NCI-H1105 (cell line): ENCODE results near the gene DIP2B.
"Not testable (repeated sequence)": the region's sequence is repeated elsewhere in the genome, so short reads cannot be mapped to it uniquely, and the experiment has no call there.

ENCODE experiments used
- DNase-seq: peaks from one replicate; lab custom pipeline; 2025; lab: John Stamatoyannopoulos, UW

The DIP2B gene

GRCh38 chr12:50550530-50551223 is 45.9 kb downstream of the DIP2B start:
- no peak for DNase-seq

- DNase-seq, result no peak
Observed at GRCh38 chr12:50551866-50552265, 47.1 kb downstream of the DIP2B start.

GRCh38 chr12:50554651-50555050 is 49.9 kb downstream of the DIP2B start:
- no peak for DNase-seq

- no peak for DNase-seq
Observed at GRCh38 chr12:50555471-50555885, 50.7 kb downstream of the DIP2B start.

GRCh38 chr12:50556273-50556672 is 51.5 kb downstream of the DIP2B start:
- DNase-seq, result no peak

- DNase-seq, result not testable (repeated sequence)
Observed at GRCh38 chr12:50556796-50557195, 52.0 kb downstream of the DIP2B start.

- DNase-seq, result no peak
Observed at GRCh38 chr12:50557421-50557820, 52.6 kb downstream of the DIP2B start.

GRCh38 chr12:50558970-50559369 is 54.2 kb downstream of the DIP2B start:
- no peak for DNase-seq

- DNase-seq, result no peak
Observed at GRCh38 chr12:50562520-50563433, 58.0 kb downstream of the DIP2B start.

GRCh38 chr12:50563434-50563787 is 58.6 kb downstream of the DIP2B start:
- no peak for DNase-seq

- DNase-seq, result no peak
Observed at GRCh38 chr12:50564237-50564947, 59.6 kb downstream of the DIP2B start.

GRCh38 chr12:50564948-50565297 is 60.1 kb downstream of the DIP2B start:
- no peak for DNase-seq

- no peak for DNase-seq
Observed at GRCh38 chr12:50566066-50566465, 61.3 kb downstream of the DIP2B start.

GRCh38 chr12:50567926-50568325 is 63.1 kb downstream of the DIP2B start:
- no peak for DNase-seq

- DNase-seq, result no peak
Observed at GRCh38 chr12:50568338-50569091, 63.7 kb downstream of the DIP2B start.

- no peak for DNase-seq
Observed at GRCh38 chr12:50569321-50569720, 64.5 kb downstream of the DIP2B start.

GRCh38 chr12:50569876-50570275 is 65.1 kb downstream of the DIP2B start:
- DNase-seq, result no peak

GRCh38 chr12:50571786-50572185 is 67.0 kb downstream of the DIP2B start:
- no peak for DNase-seq

- no peak for DNase-seq
Observed at GRCh38 chr12:50572287-50572686, 67.5 kb downstream of the DIP2B start.

- no peak for DNase-seq
Observed at GRCh38 chr12:50572760-50573159, 68.0 kb downstream of the DIP2B start.

- no peak for DNase-seq
Observed at GRCh38 chr12:50573271-50573670, 68.5 kb downstream of the DIP2B start.
